Measurements from ENCODE around the gene FRAS1.
"Not testable (repeated sequence)": the region's sequence is repeated elsewhere in the genome, so short reads cannot be mapped to it uniquely, and the experiment has no call there.

Gene FRAS1

DNA sequence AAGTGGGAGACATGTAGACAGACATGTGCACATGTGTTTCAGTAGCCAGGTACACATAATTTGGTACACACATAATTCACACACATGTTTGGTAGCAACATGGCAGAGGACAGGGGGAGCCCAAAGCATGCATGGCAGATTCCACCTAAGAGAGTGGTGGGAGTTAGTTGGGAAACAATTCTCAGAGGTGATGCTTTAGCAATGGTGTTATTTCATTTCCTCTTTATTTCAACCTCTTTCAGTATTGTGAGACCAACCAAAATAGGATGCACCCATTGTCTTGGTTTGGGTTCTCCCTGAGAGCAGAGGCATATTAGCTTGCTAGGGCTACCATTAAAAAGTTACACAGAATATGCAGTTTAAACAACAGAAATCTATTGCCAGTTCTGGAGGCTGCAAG is 402.2 kb downstream of the FRAS1 start:
- no peak for DNase-seq
- no peak overlapping the region for H3K4me3 ChIP-seq (ENCODE audit: low read depth, low read length)
- no peaks in the 10 kb centered on the region for H3K27me3 ChIP-seq
- TF ChIP-seq, protein P1, sequence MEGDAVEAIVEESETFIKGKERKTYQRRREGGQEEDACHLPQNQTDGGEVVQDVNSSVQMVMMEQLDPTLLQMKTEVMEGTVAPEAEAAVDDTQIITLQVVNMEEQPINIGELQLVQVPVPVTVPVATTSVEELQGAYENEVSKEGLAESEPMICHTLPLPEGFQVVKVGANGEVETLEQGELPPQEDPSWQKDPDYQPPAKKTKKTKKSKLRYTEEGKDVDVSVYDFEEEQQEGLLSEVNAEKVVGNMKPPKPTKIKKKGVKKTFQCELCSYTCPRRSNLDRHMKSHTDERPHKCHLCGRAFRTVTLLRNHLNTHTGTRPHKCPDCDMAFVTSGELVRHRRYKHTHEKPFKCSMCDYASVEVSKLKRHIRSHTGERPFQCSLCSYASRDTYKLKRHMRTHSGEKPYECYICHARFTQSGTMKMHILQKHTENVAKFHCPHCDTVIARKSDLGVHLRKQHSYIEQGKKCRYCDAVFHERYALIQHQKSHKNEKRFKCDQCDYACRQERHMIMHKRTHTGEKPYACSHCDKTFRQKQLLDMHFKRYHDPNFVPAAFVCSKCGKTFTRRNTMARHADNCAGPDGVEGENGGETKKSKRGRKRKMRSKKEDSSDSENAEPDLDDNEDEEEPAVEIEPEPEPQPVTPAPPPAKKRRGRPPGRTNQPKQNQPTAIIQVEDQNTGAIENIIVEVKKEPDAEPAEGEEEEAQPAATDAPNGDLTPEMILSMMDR (IDR thresholded peaks at IDR 0.05; ENCODE audit: low read depth, low read length), result no peak
- H3K9me3 ChIP-seq, result no peaks in the 10 kb centered on the region
- H3K36me3 ChIP-seq, result peaks cover 20% of the 10 kb centered on the region
- H3K4me1 ChIP-seq, result no peaks in the 10 kb centered on the region

DNA sequence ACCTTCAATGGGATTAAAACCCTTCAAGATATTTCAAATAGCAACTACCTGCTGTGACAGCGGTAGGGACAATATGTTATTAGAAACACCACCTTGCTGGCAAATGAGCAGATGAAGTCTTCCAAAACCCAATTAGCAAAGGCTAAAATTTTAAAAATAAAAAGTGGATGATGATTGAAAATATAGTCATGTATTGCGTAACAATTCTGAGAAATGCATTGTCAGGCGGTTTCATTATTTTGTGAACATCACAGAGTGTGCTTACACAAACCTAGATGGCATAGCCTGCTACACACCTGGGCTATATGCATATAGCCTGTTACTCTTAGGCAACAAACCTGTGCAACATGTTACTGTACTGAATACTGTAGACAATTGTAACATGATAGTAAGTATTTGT is 403.2 kb downstream of the FRAS1 start:
- H3K4me1 ChIP-seq, result no peaks in the 10 kb centered on the region
- no peaks in the 10 kb centered on the region for H3K9me3 ChIP-seq
- H3K4me3 ChIP-seq (ENCODE audit: low read depth, low read length), result no peak overlapping the region
- peaks cover 14% of the 10 kb centered on the region for H3K36me3 ChIP-seq
- H3K27me3 ChIP-seq, result no peaks in the 10 kb centered on the region
- DNase-seq, result no peak
- TF ChIP-seq, protein P1 (IDR thresholded peaks at IDR 0.05; ENCODE audit: low read depth, low read length), result no peak

DNA sequence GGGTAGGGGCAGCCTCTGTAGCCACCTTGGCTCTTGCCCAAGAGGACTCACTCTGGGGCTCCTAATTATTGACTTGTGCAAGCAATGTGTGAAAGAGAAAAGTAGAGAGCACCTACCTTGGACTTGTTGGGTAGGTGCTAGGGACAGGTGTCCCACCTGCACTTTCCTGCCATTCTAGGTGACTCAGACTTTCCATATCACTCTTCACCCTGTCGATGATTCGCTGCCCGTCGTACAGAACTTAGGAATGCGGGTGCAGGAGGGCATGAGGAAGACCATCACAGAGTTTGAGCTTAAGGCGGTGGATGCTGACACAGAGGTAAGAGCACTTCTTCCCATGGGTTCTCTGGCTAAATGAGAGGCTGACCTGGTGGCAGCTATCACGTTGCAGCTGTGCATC is 407.1 kb downstream of the FRAS1 start:
- H3K4me3 ChIP-seq (ENCODE audit: low read depth, low read length), result no peak overlapping the region
- no peaks in the 10 kb centered on the region for H3K27me3 ChIP-seq
- no peaks in the 10 kb centered on the region for H3K9me3 ChIP-seq
- TF ChIP-seq, protein P1 (IDR thresholded peaks at IDR 0.05; ENCODE audit: low read depth, low read length), result no peak
- DNase-seq, result no peak
- peaks cover 19% of the 10 kb centered on the region for H3K36me3 ChIP-seq
- no peaks in the 10 kb centered on the region for H3K4me1 ChIP-seq

DNA sequence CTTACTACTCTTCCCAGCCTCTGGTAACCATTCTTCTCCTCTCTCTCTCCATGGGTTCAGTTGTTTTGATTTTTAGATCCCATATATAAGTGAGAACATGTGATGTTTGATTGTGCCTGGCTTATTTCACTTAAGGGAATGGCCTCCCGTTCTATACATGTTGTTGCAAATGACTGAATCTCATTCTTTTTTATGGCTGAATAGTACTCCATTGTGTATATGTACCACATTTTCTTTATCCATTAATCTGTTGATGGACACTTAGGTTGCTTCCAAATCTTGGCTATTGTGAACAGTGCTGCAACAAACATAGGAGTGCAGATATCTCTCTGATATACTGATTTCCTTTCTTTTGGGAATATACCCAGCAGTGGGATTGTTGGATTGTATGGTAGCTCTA is 410.1 kb downstream of the FRAS1 start:
- not testable (repeated sequence) for H3K4me1 ChIP-seq
- H3K36me3 ChIP-seq, result peaks cover 31% of the 10 kb centered on the region

DNA sequence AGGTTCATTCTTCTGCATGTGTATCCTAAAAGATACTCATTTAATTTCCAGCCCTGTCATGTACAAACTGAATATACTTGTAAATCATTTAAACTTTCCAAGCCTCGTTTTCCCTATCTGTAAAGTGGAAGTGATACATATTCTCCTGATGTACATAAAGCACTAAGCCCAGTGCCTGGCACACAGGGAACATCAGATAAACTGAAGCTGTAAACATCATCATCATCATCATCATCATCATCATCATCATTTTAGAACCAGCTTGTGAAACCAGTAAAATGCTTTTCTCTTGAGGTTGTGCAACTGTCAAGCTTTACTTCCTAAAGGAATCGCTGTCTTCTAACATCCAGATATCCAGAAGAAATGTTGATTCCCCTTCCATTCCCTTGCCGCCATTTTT is 411.1 kb downstream of the FRAS1 start:
- TF ChIP-seq, protein P1 (IDR thresholded peaks at IDR 0.05; ENCODE audit: low read depth, low read length), result no peak
- peaks cover 36% of the 10 kb centered on the region for H3K36me3 ChIP-seq

More for the DNA sequence above, 410.1 kb downstream of the FRAS1 start:
- DNase-seq; H3K27me3 ChIP-seq; H3K4me3 ChIP-seq (ENCODE audit: low read depth, low read length); H3K9me3 ChIP-seq: not testable (repeated sequence)

DNA sequence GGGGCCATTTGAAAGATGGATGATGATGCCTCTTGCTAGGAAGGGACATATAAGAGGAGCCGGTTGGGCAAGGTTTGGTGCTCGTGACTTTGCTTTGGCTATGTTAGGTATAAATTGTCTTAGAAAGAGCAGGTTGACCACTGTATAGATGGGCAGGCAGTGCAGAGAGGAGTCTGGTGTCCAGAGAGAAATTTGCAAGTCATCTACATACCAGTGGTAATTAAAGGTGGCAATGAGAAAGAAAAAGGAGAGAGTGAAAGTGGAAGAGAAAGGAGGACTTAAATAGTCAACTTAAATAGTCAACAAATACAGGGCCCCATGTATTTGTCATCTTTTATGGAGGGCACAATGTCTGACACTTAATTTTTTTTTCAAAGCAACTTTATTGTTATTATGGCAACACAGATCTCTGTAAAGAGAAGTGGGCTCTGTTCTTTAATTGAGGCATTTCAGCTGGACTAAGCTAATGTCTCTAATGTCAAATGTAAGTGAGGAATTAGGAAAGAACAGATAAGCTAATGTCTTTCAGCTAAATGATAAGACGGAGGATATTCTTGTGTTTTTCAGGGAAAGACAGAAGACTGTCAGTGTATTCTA is 419.1 kb downstream of the FRAS1 start:
- TF ChIP-seq, protein P1 (IDR thresholded peaks at IDR 0.05; ENCODE audit: low read depth, low read length), result no peak
- Histone ChIP-seq H3K9me3 (no peaks in the 10 kb centered on the region), H3K4me3 (ENCODE audit: low read depth, low read length) (no peak overlapping the region), H3K4me1 (no peaks in the 10 kb centered on the region), H3K36me3 (peaks cover 35% of the 10 kb centered on the region), H3K27me3 (no peaks in the 10 kb centered on the region)
- no peak for DNase-seq

More for the DNA sequence above, 411.1 kb downstream of the FRAS1 start:
- no peak for DNase-seq
- H3K4me3 ChIP-seq (ENCODE audit: low read depth, low read length), result no peak overlapping the region
- no peaks in the 10 kb centered on the region for H3K4me1 ChIP-seq
- no peaks in the 10 kb centered on the region for H3K27me3 ChIP-seq
- no peaks in the 10 kb centered on the region for H3K9me3 ChIP-seq

Data from BE2C (cell line).